NCI-H345 (cell line): ENCODE measurements around the gene TWSG1.
A peak's percentile ranks its signal among the peaks of the same experiment; 100 is the strongest.
"Not testable (repeated sequence)": the region's sequence is repeated elsewhere in the genome, so short reads cannot be mapped to it uniquely, and the experiment has no call there.

Experiments used
- DNase-seq: peaks from one replicate; lab custom pipeline; 2025; lab: John Stamatoyannopoulos, UW

Gene TWSG1

GRCh38 chr18:9392726-9393125, 58.2 kb downstream of the TWSG1 start:
- no peak for DNase-seq

DNA sequence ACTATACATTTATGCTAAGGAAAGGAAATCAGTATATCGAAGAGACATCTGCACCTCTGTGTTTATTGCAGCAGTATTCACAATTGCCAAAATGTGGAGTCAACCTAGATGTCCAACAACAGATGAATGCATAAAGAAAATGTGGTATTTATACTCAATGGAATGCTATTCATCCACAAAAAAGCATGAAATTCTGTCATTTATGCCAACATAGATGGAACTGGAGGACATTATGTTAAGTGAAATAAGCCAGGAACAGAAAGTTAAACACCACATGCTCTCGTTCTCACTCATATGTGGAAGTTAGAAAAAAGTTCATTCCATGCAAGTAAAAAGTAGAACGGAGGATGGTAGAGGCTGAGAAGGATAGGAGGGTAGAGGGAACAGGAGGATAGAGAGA, 59.5 kb downstream of the TWSG1 start:
- DNase-seq: no peak

DNA sequence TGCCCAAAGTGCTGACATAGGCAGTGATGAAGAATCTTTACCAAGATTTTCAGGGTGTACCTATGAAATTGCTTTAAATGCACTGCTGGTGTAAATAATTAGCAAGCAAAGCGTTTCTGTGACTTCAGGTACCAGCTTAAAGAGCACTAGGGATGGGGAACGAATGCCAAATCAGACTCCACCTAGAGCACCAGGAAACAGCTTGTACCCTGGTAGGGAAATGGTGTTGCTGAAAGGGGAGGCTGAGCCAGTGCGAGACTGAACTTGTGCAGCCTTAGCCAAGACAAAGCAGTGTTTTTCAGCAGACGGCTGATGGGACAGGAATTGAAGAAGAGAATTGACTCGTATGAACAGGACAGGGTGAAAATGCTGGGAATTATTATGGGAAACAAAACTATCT, 65.6 kb downstream of the TWSG1 start:
- DNase-seq: no peak

GRCh38 chr18:9401176-9401575, 66.6 kb downstream of the TWSG1 start:
- no peak for DNase-seq

DNA sequence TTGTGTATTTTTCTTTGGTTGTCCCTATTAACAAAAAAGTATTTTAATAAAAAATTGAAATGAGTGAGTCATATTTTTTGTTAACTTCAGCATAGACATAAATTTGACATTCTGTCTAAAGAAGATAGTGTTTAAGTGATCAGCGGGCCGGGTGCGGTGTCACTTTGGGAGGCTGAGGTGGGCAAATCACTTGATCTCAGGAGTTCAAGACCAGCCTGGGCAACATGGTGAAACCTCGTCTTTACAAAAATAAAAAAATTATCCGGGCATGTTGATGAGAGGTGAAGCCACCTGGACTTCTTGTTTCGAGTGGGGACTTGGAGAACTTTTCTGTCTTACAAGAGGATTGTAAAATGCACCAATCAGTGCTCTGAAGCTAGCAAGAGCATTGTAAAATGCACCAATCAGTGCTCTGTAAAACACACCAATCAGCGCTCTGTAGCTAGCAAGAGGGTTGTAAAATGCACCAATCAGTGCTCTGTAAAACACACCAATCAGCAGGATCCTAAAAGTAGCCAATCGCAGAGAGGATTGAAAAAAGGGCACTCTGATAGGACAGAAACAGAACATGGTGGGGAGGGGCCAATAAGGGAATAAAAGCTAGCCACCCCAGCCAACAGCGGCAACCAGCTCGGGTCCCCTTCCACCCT, 67.9 kb downstream of the TWSG1 start:
- not testable (repeated sequence) for DNase-seq

GRCh38 chr18:9403795-9404564, 69.4 kb downstream of the TWSG1 start:
- DNase-seq: no peak

DNA sequence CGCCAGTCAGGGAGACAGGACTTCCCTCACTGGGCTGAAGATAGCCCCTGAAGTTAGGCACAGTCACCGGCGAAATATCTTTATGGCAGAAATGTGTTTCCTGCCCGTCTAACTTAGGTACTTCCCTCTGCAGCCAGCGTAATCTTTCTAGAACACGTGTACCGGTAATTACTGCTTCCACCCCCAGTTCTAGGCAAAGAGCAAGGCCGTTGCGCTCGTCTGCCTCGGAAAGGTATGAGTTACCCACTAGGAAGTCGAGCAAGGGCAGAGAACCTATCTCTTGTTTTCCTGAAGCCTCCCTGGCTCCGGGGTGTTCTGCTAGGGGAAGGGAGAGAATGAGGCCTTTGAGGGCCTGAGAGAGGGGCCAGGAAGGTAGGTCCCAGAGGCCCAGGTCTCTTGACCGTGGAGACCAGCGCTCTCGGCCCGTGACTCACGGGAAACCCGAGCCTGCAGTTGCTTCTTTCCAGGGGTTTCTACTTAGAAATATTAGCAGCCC, 70.0 kb downstream of the TWSG1 start:
- DNase-seq: no peak

- no peak for DNase-seq
These were observed 70.6 kb downstream of the TWSG1 start for GRCh38 chr18:9405130-9405529.

DNA sequence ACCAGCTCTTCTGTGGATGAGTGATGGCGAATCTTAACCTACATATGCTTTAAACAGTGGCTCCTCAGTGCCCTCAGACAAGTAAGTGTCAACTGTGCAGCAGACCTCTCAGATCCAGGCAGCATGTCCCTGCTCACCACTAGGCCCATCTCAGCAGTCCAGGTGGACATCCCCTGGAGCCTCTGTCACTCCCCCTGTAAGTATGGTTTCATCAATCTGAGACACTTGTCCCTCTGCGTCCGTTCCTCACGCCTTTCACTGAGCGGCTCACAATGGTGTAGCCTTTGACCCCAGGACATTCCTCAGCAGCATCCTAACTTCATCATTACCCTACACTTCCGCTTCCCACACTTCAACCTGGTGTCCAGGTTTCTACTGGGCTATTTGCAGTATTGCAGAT, 71.4 kb downstream of the TWSG1 start:
- DNase-seq: no peak

GRCh38 chr18:9410515-9410914, 75.9 kb downstream of the TWSG1 start:
- no peak for DNase-seq

GRCh38 chr18:9413576-9413975, 79.0 kb downstream of the TWSG1 start:
- DNase-seq: no peak

DNA sequence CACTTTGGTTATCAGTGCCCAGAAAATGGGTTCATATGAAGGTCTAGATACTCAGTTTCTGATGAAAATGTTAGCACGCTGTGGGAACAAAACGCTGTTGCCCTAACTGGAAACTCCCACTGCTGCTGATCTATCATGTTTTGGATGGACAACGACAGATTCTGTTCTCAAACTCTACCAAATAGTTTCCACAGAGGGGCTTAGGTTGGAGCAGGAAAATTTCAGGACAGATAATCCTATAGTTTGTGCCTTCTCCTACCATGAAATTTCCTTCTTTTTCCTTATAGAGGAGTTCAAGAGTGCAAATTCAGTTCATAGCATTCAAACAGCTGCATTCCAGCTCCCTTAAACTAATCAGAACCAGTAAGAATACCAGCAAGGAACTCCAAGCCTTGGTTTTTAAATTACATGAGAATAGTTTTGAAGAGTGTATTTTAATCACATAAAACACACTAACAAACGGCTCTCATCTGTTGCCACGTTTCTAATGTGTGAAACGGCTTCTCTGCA, 82.0 kb downstream of the TWSG1 start:
- DNase-seq: no peak

- DNase-seq: peak; percentile 55
These were observed 82.7 kb downstream of the TWSG1 start for GRCh38 chr18:9417073-9417851.

GRCh38 chr18:9418047-9418690, 83.6 kb downstream of the TWSG1 start:
- no peak for DNase-seq

DNA sequence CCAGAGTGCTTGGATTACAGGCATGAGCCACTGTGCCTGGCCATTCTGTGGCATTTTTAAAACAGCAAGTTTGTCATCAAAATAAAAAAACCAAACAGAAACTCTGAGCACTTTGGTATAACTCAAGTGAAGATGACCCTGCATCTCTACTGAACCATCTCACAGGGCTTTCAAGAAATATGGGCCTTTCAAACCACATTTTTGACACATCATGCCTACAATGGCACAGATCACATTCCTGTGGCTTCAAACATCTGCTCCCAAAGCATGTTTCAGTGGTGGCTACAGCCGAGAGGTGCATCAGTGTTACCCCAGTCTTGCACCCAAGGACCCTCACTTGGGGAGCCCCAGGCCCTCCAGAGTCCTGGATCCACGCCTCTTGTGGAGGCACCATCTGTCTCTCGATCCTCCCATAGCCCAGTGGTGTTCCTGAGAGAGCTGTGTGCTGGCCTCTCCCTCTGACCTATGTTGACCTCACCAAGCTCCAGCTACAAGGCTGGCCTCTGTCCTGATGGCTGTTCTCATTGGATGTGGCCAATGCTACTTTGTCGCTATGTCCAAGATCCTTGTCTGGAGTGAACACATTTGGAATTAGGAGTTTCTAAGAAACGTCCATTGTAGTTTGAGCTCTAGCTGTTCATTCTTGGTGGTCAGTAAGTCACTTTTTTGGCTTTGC, 85.5 kb downstream of the TWSG1 start:
- DNase-seq: no peak

- no peak for DNase-seq
These were observed 86.7 kb downstream of the TWSG1 start for GRCh38 chr18:9421096-9421900.

- DNase-seq: no peak
These were observed 87.3 kb downstream of the TWSG1 start for GRCh38 chr18:9421901-9422327.

DNA sequence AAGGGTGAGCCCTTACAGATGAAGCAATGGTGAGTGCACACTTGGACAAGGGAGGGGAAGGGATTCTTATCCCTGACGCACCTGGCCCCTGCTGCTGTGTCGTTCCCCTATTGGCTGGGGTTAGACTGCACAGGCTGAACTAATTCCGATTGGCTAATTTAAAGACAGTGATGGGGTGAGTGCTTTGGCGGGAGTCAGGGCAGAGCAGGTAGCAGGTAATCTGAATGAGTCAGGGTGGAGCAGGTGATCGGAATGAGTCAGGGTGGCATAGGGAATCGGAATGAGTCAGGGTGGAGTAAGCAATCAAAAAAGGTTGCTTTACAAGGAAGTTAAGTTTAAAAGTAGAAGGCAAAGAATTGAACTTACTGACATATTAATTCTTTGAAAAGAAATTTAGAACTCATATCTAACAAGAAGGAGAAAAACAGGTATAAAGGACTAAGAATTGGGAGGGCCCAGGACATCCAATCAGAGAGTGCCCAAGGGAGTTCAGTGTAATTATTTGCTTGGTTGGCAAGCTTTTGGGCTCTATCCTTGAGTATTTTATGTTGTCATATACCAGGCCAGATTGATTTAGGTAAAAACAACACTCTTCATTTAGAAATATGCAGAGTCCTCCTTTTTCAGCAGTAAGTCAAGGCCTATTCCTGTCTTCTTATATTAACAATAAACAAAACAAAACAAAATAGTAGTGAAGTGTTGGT, 88.4 kb downstream of the TWSG1 start:
- no peak for DNase-seq

- not testable (repeated sequence) for DNase-seq
These were observed 89.1 kb downstream of the TWSG1 start for GRCh38 chr18:9423648-9424047.

GRCh38 chr18:9424235-9424634, 89.7 kb downstream of the TWSG1 start:
- not testable (repeated sequence) for DNase-seq
